NT2/D1 (cell line): Measurements from ENCODE around the gene ARHGAP28.

ENCODE experiments used
- DNase-seq: peaks from one replicate; pipeline ENCODE4 v3.0.0-alpha.2; 2011; ENCODE audit warnings: low read depth, low spot score
- H3K27me3 ChIP-seq: 2 replicates; pipeline ENCODE4 v1.6.0; 2011; ENCODE audit warnings: mild to moderate bottlenecking; ENCODE audit not compliant: insufficient read length, insufficient read depth
- H3K36me3 ChIP-seq: 2 replicates; pipeline ENCODE4 v1.6.1; 2011; ENCODE audit warnings: mild to moderate bottlenecking, low read length, mixed read lengths; ENCODE audit not compliant: insufficient read depth, insufficient read length
- H3K4me1 ChIP-seq: 2 replicates; pipeline ENCODE4 v1.5.1; 2011; ENCODE audit not compliant: insufficient read depth, insufficient read length
- H3K4me3 ChIP-seq: 2 replicates; pipeline ENCODE4 v1.5.1; 2011; ENCODE audit warnings: low read depth; ENCODE audit not compliant: insufficient read length
- H3K9ac ChIP-seq: 2 replicates; pipeline ENCODE4 v1.6.0; 2011; ENCODE audit warnings: low read depth; ENCODE audit not compliant: insufficient read length
- H3K9me3 ChIP-seq: 2 replicates; pipeline ENCODE4 v1.5.1; 2011; ENCODE audit warnings: mild to moderate bottlenecking, low read length; ENCODE audit not compliant: insufficient read depth
- SUZ12 ChIP-seq: IDR thresholded peaks from 2 replicates; pipeline ENCODE4 v1.6.1; 2011; ENCODE audit not compliant: insufficient read length, insufficient read depth; ENCODE audit errors: extremely low read depth
- YY1 ChIP-seq: IDR thresholded peaks from 2 replicates; pipeline ENCODE4 v1.6.1; 2011; ENCODE audit not compliant: insufficient read length, insufficient read depth
- ZNF274 ChIP-seq: IDR thresholded peaks from 2 replicates; pipeline ENCODE4 v1.6.1; 2011; ENCODE audit warnings: mild to moderate bottlenecking, low read depth, low read length

ARHGAP28 gene

DNA sequence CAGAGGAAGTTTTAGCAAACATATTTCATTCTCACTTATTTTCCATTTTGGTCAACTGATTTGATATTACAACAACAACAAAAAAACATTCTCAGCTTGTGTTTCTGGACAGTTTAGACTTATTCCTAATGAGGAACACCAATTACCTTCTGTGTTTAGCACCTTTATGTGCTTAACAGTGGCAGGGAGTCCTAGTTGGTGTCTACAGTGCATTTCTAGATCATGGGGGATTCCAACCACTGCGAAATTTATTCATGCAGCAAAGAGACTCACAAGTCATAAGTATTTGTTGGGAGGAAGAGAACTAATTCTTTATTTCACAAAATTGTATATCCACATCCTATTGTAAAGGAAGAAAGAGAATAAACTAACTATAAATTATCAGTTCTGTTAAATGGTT, 4.2 kb downstream of the ARHGAP28 start:
- H3K36me3 ChIP-seq, result no peaks in the 10 kb centered on the region

DNA sequence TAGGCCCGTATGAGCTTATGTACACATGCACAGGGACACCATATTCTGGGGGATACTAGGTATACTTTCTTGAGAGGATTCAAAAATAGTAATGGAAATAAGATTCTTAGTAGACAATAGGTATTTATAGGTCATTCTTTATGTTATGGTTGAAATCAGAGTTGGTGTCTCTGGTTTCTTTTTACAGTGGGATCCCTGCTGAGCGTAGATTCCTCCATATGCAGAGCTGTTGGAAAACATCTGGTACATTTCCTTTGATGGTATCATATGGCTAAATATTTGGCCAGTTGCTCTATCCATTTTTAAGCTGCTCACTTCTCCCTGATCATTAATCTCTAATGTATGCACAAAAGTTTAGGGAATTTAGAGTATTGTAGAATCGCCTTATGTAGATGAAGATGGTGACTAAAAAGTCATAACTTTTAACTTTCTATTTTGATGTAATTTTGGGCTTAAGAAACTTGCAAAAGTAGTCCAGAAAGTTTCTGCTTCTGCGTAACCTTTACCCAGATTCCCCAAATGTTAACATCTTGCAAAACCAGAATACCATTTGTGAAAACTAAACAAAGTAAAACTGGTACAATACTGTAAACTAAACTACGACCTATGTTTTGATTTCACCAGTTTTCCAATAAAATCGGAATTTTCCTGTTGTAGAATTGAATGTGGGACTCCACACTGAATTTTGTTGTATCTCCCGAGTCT, 5.4 kb downstream of the ARHGAP28 start:
- no peaks in the 10 kb centered on the region for H3K27me3 ChIP-seq
- TF ChIP-seq YY1 (no peak), SUZ12 (no peak), ZNF274 (no peak)
- DNase-seq, result no peak
- H3K36me3 ChIP-seq, result no peaks in the 10 kb centered on the region
- no peak overlapping the region for H3K9ac ChIP-seq
- no peaks in the 10 kb centered on the region for H3K9me3 ChIP-seq
- H3K4me3 ChIP-seq, result no peak overlapping the region
- no peaks in the 10 kb centered on the region for H3K4me1 ChIP-seq

More for the DNA sequence above, 4.2 kb downstream of the ARHGAP28 start:
- TF ChIP-seq ZNF274 (no peak), YY1 (no peak), SUZ12 (no peak)
- Histone ChIP-seq H3K4me3 (no peak overlapping the region), H3K4me1 (no peaks in the 10 kb centered on the region), H3K9me3 (no peaks in the 10 kb centered on the region), H3K9ac (no peak overlapping the region), H3K27me3 (no peaks in the 10 kb centered on the region)
- DNase-seq, result no peak

DNA sequence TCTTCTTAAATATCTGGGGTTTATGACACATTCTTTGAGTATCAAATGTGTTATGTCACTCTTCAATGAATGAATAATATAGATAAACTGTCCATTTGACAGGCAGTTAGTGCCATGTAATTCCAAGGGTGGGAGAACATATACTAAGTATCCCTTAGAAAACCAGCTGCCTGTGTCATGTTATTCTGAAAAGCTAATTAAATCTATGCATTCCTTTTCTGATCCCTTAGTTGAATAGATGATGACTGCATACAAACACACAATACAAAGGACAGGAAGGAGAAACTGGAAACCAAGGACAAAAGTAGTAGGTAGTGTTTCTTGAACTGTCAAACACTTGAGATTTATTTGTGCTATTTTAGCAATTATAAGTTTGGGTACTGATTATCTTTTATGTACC, 8.3 kb downstream of the ARHGAP28 start:
- Histone ChIP-seq H3K4me3 (no peak overlapping the region), H3K27me3 (no peaks in the 10 kb centered on the region), H3K9me3 (no peaks in the 10 kb centered on the region), H3K36me3 (no peaks in the 10 kb centered on the region), H3K4me1 (no peaks in the 10 kb centered on the region), H3K9ac (no peak overlapping the region)
- TF ChIP-seq YY1, result no peak
- no peak for TF ChIP-seq SUZ12
- no peak for TF ChIP-seq ZNF274
- DNase-seq, result no peak

DNA sequence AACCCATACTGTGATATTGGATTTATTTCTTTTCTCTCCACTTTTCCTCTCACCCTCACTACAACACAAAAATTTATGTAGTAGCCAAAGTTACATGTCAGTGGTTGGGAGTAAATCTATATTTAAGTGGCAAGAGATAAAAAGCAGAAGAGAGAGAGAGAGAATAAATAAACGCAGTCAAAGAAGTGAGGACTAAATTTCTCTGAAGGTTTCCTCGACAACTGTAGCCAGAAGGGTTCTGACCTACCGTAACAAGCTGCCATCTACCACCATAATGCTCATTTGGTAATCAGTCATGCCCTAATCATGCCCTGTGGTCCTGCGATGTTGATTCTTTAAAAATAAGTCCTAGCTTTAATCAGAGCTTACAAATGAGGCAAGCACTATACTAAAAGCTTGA, 9.1 kb downstream of the ARHGAP28 start:
- H3K27me3 ChIP-seq, result no peaks in the 10 kb centered on the region
- H3K4me3 ChIP-seq, result no peak overlapping the region
- no peak for DNase-seq
- no peaks in the 10 kb centered on the region for H3K4me1 ChIP-seq
- H3K9me3 ChIP-seq, result no peaks in the 10 kb centered on the region
- no peak for TF ChIP-seq SUZ12
- no peak for TF ChIP-seq ZNF274
- no peak for TF ChIP-seq YY1
- H3K36me3 ChIP-seq, result no peaks in the 10 kb centered on the region
- no peak overlapping the region for H3K9ac ChIP-seq

DNA sequence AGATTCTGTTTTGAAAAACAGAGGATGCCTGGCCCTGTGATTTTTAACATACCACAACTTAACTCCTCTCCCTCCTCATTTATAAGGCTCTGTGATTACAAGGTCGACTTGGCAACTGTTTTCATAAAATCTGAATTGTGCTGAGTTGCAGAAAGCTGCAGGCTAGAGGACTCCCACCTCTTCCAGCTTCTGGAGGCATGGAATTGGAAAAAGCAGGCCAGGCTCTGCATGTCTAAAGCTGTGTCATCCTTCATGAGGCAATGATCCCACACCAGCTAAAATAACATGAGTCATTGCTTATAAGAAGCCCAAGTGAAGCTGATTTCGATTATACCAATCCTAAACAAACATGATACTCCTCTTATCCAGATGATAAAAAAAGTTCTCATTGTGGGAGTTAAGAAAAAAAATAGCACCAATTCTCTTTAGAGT, 11.7 kb downstream of the ARHGAP28 start:
- Histone ChIP-seq H3K36me3 (no peaks in the 10 kb centered on the region), H3K27me3 (no peaks in the 10 kb centered on the region), H3K9ac (no peak overlapping the region), H3K9me3 (no peaks in the 10 kb centered on the region), H3K4me1 (no peaks in the 10 kb centered on the region), H3K4me3 (no peak overlapping the region)
- DNase-seq, result no peak
- TF ChIP-seq ZNF274 (no peak), SUZ12 (no peak), YY1 (no peak)

DNA sequence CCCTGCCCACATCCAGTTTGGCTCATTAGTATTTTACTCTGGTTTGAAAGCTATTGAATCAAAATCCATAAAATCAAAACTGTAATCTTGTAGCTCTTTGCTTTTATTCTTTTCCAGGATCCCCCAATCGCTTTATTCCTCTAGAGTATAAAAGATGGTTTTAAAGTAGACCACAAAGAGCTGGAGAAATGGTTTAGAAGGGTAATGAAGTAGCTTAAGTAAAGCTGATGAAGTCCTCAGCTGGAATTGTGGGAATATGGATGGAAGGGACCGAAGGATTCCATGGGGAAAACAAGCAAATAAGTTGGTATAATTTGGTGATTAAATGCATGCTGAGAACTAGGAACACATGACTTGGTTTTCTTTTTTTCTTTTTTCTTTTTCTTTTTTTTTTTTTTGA, 12.3 kb downstream of the ARHGAP28 start:
- no peaks in the 10 kb centered on the region for H3K27me3 ChIP-seq
- no peak overlapping the region for H3K9ac ChIP-seq
- TF ChIP-seq SUZ12 (no peak), YY1 (no peak), ZNF274 (no peak)
- H3K36me3 ChIP-seq, result no peaks in the 10 kb centered on the region
- H3K4me1 ChIP-seq, result no peaks in the 10 kb centered on the region
- no peak for DNase-seq
- no peaks in the 10 kb centered on the region for H3K9me3 ChIP-seq
- H3K4me3 ChIP-seq, result no peak overlapping the region

DNA sequence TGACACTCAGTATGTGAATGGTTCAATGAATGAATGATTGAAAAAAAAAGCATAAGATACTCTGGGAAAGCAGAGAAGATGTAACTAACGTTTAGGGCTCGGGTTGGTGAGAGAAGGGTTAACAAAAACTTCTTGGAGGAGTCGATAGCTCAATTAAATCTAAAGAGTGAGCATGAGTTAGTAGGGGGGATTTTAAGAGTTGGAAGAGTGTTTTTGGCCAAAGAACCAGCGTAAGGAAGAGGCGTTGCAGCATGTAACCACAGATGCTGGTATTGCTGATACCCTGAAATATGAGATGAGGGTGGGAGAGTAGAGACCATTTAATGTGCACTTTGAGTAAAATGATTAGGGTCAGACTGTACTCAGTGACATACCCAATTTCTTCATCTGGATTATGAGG, 14.5 kb downstream of the ARHGAP28 start:
- H3K36me3 ChIP-seq, result no peaks in the 10 kb centered on the region
- no peaks in the 10 kb centered on the region for H3K4me1 ChIP-seq
- no peak overlapping the region for H3K4me3 ChIP-seq
- no peaks in the 10 kb centered on the region for H3K27me3 ChIP-seq
- TF ChIP-seq ZNF274 (no peak), YY1 (no peak), SUZ12 (no peak)
- no peak overlapping the region for H3K9ac ChIP-seq
- H3K9me3 ChIP-seq, result no peaks in the 10 kb centered on the region
- DNase-seq, result no peak
